ENCODE measurements around the gene TMCO6.

Gene TMCO6

GRCh38 chr5:140690941-140691924 lies 52.0 kb downstream of the TMCO6 start, which contains the start of the genes HARS1 and HARS2 (continued):
- TF ChIP-seq ZBTB11 (tag by site-specific recombination; conservative IDR thresholded peaks at IDR 0.05; ENCODE audit: low read depth) = peak; percentile 97

GRCh38 chr5:140694276-140694675 lies 55.0 kb downstream of the TMCO6 start:
- TF ChIP-seq ZNF692 (tag by site-specific recombination; IDR thresholded peaks at IDR 0.05) (no peak), INSM2 (tag by site-specific recombination; IDR thresholded peaks at IDR 0.05) (no peak)
- Histone ChIP-seq H3K4me1 (ENCODE audit: control insufficient read depth, insufficient read depth, low read length) (0 out of 2 replicates have a peak, but pooled peaks cover 2% of the 10 kb centered on the region), H3K27ac (ENCODE audit: extremely low read depth, low read depth, low read length) (no peak overlapping the region), H3K36me3 (ENCODE audit: control insufficient read depth in 2 of 2, insufficient read depth in 1 of 2, low read length in 2 of 2) (peaks cover 38 to 71% of the 10 kb centered on the region in 2 experiments), H3K9me3 (ENCODE audit: control insufficient read depth, insufficient read depth, low read depth, low read length) (no peaks in the 10 kb centered on the region), H3K4me3 (ENCODE audit: low read depth, low read length) (no peak overlapping the region)
- ChIA-PET CTCF (no interaction called here), POLR2A (no interaction called here)

Data from HEK293 (cell line).